Activated CD4-positive, alpha-beta T cell treated with anti-CD3 and anti-CD28 coated beads, Interleukin-2, amount 10 ng/mL, durations not matched to agents 24 days and 14 days (primary cell): ENCODE data around the gene OSBPL1A. TPM values are rescaled to one million over a fixed set of nuclear protein-coding genes. Genes with fewer than 3 reads are reported as not detected.
"Not testable (repeated sequence)": the region's sequence is repeated elsewhere in the genome, so short reads cannot be mapped to it uniquely, and the experiment has no call there.

Source experiments
- DNase-seq: peaks from one replicate; pipeline ENCODE4 v3.0.0; 2022
- H3K27ac Mint-ChIP-seq: one replicate; pipeline ENCODE4 v1.8.0; 2022; ENCODE audit warnings: mild to moderate bottlenecking, mixed read lengths
- H3K27me3 Mint-ChIP-seq: one replicate; pipeline ENCODE4 v1.8.0; 2022; ENCODE audit warnings: mixed read lengths
- H3K36me3 Mint-ChIP-seq: one replicate; pipeline ENCODE4 v1.8.0; 2022; ENCODE audit warnings: low read depth, mild to moderate bottlenecking, mixed read lengths
- H3K4me1 Mint-ChIP-seq: one replicate; pipeline ENCODE4 v1.8.0; 2021; ENCODE audit warnings: mixed read lengths
- H3K4me3 Mint-ChIP-seq: one replicate; pipeline ENCODE4 v1.8.0; 2022; ENCODE audit warnings: mild to moderate bottlenecking, moderate library complexity, mixed read lengths
- H3K9me3 Mint-ChIP-seq: one replicate; pipeline ENCODE4 v1.8.0; 2021; ENCODE audit warnings: mixed read lengths
- intact Hi-C: fragments of 100-400 bp; cut with micrococcal nuclease; formaldehyde crosslinking; loops from one replicate; pipeline ENCODE4 v1.15.1; 2023
- total RNA-seq: library from RNA; stranded (reverse); gene quantifications from 2 replicates; pipeline ENCODE4 v1.2.3, GENCODE V29; 2022

The OSBPL1A gene
- total RNA-seq, 1 donor from 2014 or later, result 3.5 TPM

GRCh38 chr18:24185805-24186204 lies 211.8 kb downstream of the OSBPL1A start:
- no peaks in the 10 kb centered on the region for H3K36me3 Mint-ChIP-seq
- intact Hi-C loops, result no loop called here
- DNase-seq, result no peak
- peaks cover 18% of the 10 kb centered on the region for H3K27me3 Mint-ChIP-seq
- H3K4me3 Mint-ChIP-seq, result no peak overlapping the region
- no peaks in the 10 kb centered on the region for H3K4me1 Mint-ChIP-seq
- no peak overlapping the region for H3K27ac Mint-ChIP-seq
- no peaks in the 10 kb centered on the region for H3K9me3 Mint-ChIP-seq

- intact Hi-C loops, result no loop called here
- H3K4me3 Mint-ChIP-seq, result no peak overlapping the region
- H3K36me3 Mint-ChIP-seq, result no peaks in the 10 kb centered on the region
- no peaks in the 10 kb centered on the region for H3K9me3 Mint-ChIP-seq
- no peaks in the 10 kb centered on the region for H3K27me3 Mint-ChIP-seq
- peaks cover 2% of the 10 kb centered on the region for H3K4me1 Mint-ChIP-seq
- no peak overlapping the region for H3K27ac Mint-ChIP-seq
- no peak for DNase-seq
These were observed 215.8 kb downstream of the OSBPL1A start for GRCh38 chr18:24181806-24182205.

- no peaks in the 10 kb centered on the region for H3K9me3 Mint-ChIP-seq
- no peak overlapping the region for H3K4me3 Mint-ChIP-seq
- H3K4me1 Mint-ChIP-seq, result peaks cover 2% of the 10 kb centered on the region
- DNase-seq, result no peak
- no peaks in the 10 kb centered on the region for H3K27me3 Mint-ChIP-seq
- intact Hi-C loops, result no loop called here
- H3K36me3 Mint-ChIP-seq, result no peaks in the 10 kb centered on the region
- H3K27ac Mint-ChIP-seq, result no peak overlapping the region
These were observed 217.6 kb downstream of the OSBPL1A start for GRCh38 chr18:24180048-24180447.

- H3K4me3 Mint-ChIP-seq, result no peak overlapping the region
- no peaks in the 10 kb centered on the region for H3K36me3 Mint-ChIP-seq
- H3K27ac Mint-ChIP-seq, result no peak overlapping the region
- peaks cover 8% of the 10 kb centered on the region for H3K4me1 Mint-ChIP-seq
- H3K27me3 Mint-ChIP-seq, result no peaks in the 10 kb centered on the region
- DNase-seq, result no peak
- intact Hi-C loops, result loop anchor here (10.0 kb wide), 1 partner anchor 497 kb away; no protein-coding TSS in a partner anchor
- H3K9me3 Mint-ChIP-seq, result no peaks in the 10 kb centered on the region
These were observed 220.0 kb downstream of the OSBPL1A start for GRCh38 chr18:24177499-24178133.

GRCh38 chr18:24176727-24177416 lies 220.8 kb downstream of the OSBPL1A start:
- intact Hi-C loops, result loop anchor here (1.0 to 10.0 kb wide), 2 partner anchors 312 to 498 kb away; no protein-coding TSS in a partner anchor
- no peak overlapping the region for H3K4me3 Mint-ChIP-seq
- H3K36me3 Mint-ChIP-seq, result no peaks in the 10 kb centered on the region
- no peak overlapping the region for H3K27ac Mint-ChIP-seq
- DNase-seq, result peak; percentile 76
- no peaks in the 10 kb centered on the region for H3K9me3 Mint-ChIP-seq
- no peaks in the 10 kb centered on the region for H3K27me3 Mint-ChIP-seq
- peaks cover 8% of the 10 kb centered on the region for H3K4me1 Mint-ChIP-seq

- Mint-ChIP-seq H3K4me1 (peaks cover 8% of the 10 kb centered on the region), H3K9me3 (no peaks in the 10 kb centered on the region), H3K27ac (peak overlapping the region; percentile 35), H3K4me3 (no peak overlapping the region), H3K36me3 (no peaks in the 10 kb centered on the region), H3K27me3 (no peaks in the 10 kb centered on the region)
- intact Hi-C loops, result loop anchor here (10.0 kb wide), 1 partner anchor 501 kb away; no protein-coding TSS in a partner anchor
- no peak for DNase-seq
These were observed 223.6 kb downstream of the OSBPL1A start for GRCh38 chr18:24173997-24174396.

GRCh38 chr18:24170360-24170759 lies 227.3 kb downstream of the OSBPL1A start:
- no peaks in the 10 kb centered on the region for H3K36me3 Mint-ChIP-seq
- no peaks in the 10 kb centered on the region for H3K9me3 Mint-ChIP-seq
- H3K4me3 Mint-ChIP-seq, result no peak overlapping the region
- H3K27me3 Mint-ChIP-seq, result no peaks in the 10 kb centered on the region
- H3K27ac Mint-ChIP-seq, result no peak overlapping the region
- H3K4me1 Mint-ChIP-seq, result peaks cover 6% of the 10 kb centered on the region
- DNase-seq, result no peak
- intact Hi-C loops, result loop anchor here (10.0 kb wide), 1 partner anchor 504 kb away; no protein-coding TSS in a partner anchor

GRCh38 chr18:24168496-24168895 lies 229.1 kb downstream of the OSBPL1A start:
- Mint-ChIP-seq H3K4me1 (peaks cover 2% of the 10 kb centered on the region), H3K36me3 (no peaks in the 10 kb centered on the region), H3K27ac (no peak overlapping the region), H3K9me3 (no peaks in the 10 kb centered on the region), H3K27me3 (no peaks in the 10 kb centered on the region), H3K4me3 (no peak overlapping the region)
- DNase-seq, result no peak
- intact Hi-C loops, result no loop called here

- no peaks in the 10 kb centered on the region for H3K27me3 Mint-ChIP-seq
These were observed 236.3 kb downstream of the OSBPL1A start for GRCh38 chr18:24161304-24161703.

GRCh38 chr18:24160086-24160485 lies 237.5 kb downstream of the OSBPL1A start:
- Mint-ChIP-seq H3K9me3 (no peaks in the 10 kb centered on the region), H3K27me3 (peaks cover 2% of the 10 kb centered on the region), H3K4me3 (no peak overlapping the region), H3K36me3 (no peaks in the 10 kb centered on the region), H3K27ac (no peak overlapping the region), H3K4me1 (no peaks in the 10 kb centered on the region)
- intact Hi-C loops, result no loop called here
- no peak for DNase-seq

More at GRCh38 chr18:24161304-24161703, 236.3 kb downstream of the OSBPL1A start:
- no peak overlapping the region for H3K4me3 Mint-ChIP-seq
- H3K36me3 Mint-ChIP-seq, result no peaks in the 10 kb centered on the region
- intact Hi-C loops, result no loop called here
- H3K4me1 Mint-ChIP-seq, result no peaks in the 10 kb centered on the region
- no peak overlapping the region for H3K27ac Mint-ChIP-seq
- no peak for DNase-seq
- H3K9me3 Mint-ChIP-seq, result no peaks in the 10 kb centered on the region

- intact Hi-C loops, result no loop called here
- no peaks in the 10 kb centered on the region for H3K4me1 Mint-ChIP-seq
- H3K9me3 Mint-ChIP-seq, result no peaks in the 10 kb centered on the region
- H3K36me3 Mint-ChIP-seq, result no peaks in the 10 kb centered on the region
- DNase-seq, result no peak
- peaks cover 2% of the 10 kb centered on the region for H3K27me3 Mint-ChIP-seq
- H3K4me3 Mint-ChIP-seq, result no peak overlapping the region
- no peak overlapping the region for H3K27ac Mint-ChIP-seq
These were observed 239.8 kb downstream of the OSBPL1A start for GRCh38 chr18:24157855-24158254.

- intact Hi-C loops, result no loop called here
- no peak for DNase-seq
- Mint-ChIP-seq H3K27ac (no peak overlapping the region), H3K4me1 (no peaks in the 10 kb centered on the region), H3K9me3 (no peaks in the 10 kb centered on the region), H3K4me3 (no peak overlapping the region), H3K27me3 (peaks cover 4% of the 10 kb centered on the region), H3K36me3 (no peaks in the 10 kb centered on the region)
These were observed 244.2 kb downstream of the OSBPL1A start for GRCh38 chr18:24153397-24153796.

- DNase-seq, intact Hi-C loops, H3K4me1 Mint-ChIP-seq, H3K9me3 Mint-ChIP-seq, H3K36me3 Mint-ChIP-seq, H3K4me3 Mint-ChIP-seq, H3K27ac Mint-ChIP-seq: not testable (repeated sequence)
- peaks cover 21% of the 10 kb centered on the region for H3K27me3 Mint-ChIP-seq
These were observed 248.0 kb downstream of the OSBPL1A start for GRCh38 chr18:24149591-24149990.

- Mint-ChIP-seq H3K27ac (no peak overlapping the region), H3K4me1 (peaks cover 10% of the 10 kb centered on the region), H3K4me3 (no peak overlapping the region), H3K9me3 (no peaks in the 10 kb centered on the region), H3K36me3 (no peaks in the 10 kb centered on the region), H3K27me3 (peaks cover 37% of the 10 kb centered on the region)
- no peak for DNase-seq
- intact Hi-C loops, result no loop called here
These were observed 255.2 kb downstream of the OSBPL1A start for GRCh38 chr18:24142376-24142775.
